ENCODE data around the gene PTPRE.

The PTPRE gene

DNA sequence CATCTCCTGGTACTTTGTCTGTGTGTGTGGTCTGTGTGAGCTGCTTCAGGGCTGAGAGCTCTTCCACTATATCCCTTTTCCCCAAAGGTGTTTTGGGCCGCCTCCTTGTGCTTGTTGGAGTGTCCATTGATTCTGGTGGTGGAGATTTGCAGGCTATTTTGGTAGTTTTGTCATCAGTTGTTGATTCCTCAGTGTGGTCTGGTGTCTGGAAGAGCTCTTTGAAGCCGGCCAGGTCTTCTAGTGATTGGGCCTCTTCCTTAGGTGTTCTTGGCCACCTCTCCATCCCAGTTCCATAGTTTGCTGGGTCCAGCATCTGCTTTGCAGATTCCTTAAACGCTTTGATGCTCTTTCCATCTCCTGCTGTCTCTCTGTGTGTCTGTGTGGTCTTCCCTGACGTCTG is 198.5 kb downstream of the PTPRE start:
- ATAC-seq (ENCODE audit: low read depth) = no peak
- DNase-seq (ENCODE audit: low spot score) = no peak
- Histone ChIP-seq H3K9me3 (ENCODE audit: severe bottlenecking) (no peaks in the 10 kb centered on the region), H3K4me1 (ENCODE audit: insufficient read depth, poor library complexity, severe bottlenecking) (no peaks in the 10 kb centered on the region), H3K4me3 (ENCODE audit: severe bottlenecking) (no peak overlapping the region), H3K36me3 (ENCODE audit: low read depth) (peaks cover 100% of the 10 kb centered on the region), H3K27ac (ENCODE audit: poor library complexity, severe bottlenecking) (no peak overlapping the region), H3K27me3 (ENCODE audit: insufficient read depth, poor library complexity, severe bottlenecking) (no peaks in the 10 kb centered on the region)
- TF ChIP-seq, protein P1, sequence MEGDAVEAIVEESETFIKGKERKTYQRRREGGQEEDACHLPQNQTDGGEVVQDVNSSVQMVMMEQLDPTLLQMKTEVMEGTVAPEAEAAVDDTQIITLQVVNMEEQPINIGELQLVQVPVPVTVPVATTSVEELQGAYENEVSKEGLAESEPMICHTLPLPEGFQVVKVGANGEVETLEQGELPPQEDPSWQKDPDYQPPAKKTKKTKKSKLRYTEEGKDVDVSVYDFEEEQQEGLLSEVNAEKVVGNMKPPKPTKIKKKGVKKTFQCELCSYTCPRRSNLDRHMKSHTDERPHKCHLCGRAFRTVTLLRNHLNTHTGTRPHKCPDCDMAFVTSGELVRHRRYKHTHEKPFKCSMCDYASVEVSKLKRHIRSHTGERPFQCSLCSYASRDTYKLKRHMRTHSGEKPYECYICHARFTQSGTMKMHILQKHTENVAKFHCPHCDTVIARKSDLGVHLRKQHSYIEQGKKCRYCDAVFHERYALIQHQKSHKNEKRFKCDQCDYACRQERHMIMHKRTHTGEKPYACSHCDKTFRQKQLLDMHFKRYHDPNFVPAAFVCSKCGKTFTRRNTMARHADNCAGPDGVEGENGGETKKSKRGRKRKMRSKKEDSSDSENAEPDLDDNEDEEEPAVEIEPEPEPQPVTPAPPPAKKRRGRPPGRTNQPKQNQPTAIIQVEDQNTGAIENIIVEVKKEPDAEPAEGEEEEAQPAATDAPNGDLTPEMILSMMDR (IDR thresholded peaks at IDR 0.05; ENCODE audit: poor library complexity, severe bottlenecking) = no peak

DNA sequence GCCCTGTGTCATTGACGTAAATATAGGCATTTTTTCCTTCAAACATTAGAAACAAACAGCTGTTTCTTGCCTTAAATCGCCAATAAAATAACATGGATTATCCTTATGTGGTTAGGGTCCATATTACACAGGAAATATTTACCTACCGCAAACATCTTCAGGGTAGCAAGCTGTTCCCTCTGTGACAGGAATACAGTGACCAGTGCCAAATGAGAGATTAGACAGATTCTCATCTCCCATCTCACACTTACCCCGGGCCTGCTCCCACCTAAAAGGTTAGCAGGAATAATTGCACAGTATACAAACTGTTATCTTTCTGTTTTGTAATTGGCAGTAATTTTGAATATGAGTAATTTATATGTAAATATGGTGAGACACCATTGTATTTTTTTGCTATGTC is 202.8 kb downstream of the PTPRE start:
- Histone ChIP-seq H3K27ac (ENCODE audit: poor library complexity, severe bottlenecking) (no peak overlapping the region), H3K27me3 (ENCODE audit: insufficient read depth, poor library complexity, severe bottlenecking) (no peaks in the 10 kb centered on the region), H3K36me3 (ENCODE audit: low read depth) (peaks cover 100% of the 10 kb centered on the region), H3K9me3 (ENCODE audit: severe bottlenecking) (no peaks in the 10 kb centered on the region), H3K4me3 (ENCODE audit: severe bottlenecking) (no peak overlapping the region), H3K4me1 (ENCODE audit: insufficient read depth, poor library complexity, severe bottlenecking) (no peaks in the 10 kb centered on the region)
- no peak for DNase-seq (ENCODE audit: low spot score)
- ATAC-seq (ENCODE audit: low read depth) = no peak
- TF ChIP-seq, protein P1 (IDR thresholded peaks at IDR 0.05; ENCODE audit: poor library complexity, severe bottlenecking) = no peak

DNA sequence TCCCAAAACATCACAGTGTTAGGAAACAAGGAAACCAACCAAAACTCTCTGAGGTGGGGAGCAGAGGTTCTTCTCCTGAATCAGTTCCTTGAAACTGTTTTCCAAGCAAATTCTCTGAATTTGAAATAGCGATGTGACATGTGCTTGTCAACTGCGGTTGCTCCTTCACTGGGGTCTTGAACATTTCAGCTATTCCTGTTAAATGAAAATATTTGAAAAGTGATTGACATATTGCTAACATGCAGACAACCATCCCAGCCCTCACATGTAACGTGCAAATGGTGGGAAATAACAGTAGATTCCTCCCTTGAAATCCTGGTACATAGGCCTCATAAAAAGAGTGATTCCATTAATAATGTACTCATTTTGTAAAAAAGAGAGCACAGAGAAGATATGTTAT is 203.4 kb downstream of the PTPRE start:
- H3K27ac ChIP-seq (ENCODE audit: poor library complexity, severe bottlenecking) = no peak overlapping the region
- no peak overlapping the region for H3K4me3 ChIP-seq (ENCODE audit: severe bottlenecking)
- TF ChIP-seq, protein P1 (IDR thresholded peaks at IDR 0.05; ENCODE audit: poor library complexity, severe bottlenecking) = no peak
- DNase-seq (ENCODE audit: low spot score) = no peak
- no peaks in the 10 kb centered on the region for H3K4me1 ChIP-seq (ENCODE audit: insufficient read depth, poor library complexity, severe bottlenecking)
- ATAC-seq (ENCODE audit: low read depth) = no peak
- H3K9me3 ChIP-seq (ENCODE audit: severe bottlenecking) = no peaks in the 10 kb centered on the region
- peaks cover 100% of the 10 kb centered on the region for H3K36me3 ChIP-seq (ENCODE audit: low read depth)
- no peaks in the 10 kb centered on the region for H3K27me3 ChIP-seq (ENCODE audit: insufficient read depth, poor library complexity, severe bottlenecking)

DNA sequence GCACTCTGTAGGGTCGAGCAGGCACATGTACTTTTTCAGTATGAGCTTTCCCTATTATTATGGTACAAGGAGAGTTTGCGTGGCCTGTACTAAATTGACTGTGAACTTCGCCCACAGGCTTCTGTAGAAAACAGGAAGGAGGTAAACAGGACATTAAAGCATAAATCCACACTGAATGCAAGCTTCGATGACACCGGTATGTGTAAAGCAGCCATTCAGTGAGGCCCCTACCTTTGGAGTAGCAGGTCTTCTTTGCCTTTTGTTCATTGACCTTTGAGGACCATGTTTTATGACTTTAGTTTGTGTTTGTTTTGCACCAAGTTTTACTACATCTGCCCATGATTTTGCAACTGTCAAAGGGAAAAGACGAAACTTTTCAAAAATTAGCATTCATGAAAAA is 204.8 kb downstream of the PTPRE start:
- no peak for DNase-seq (ENCODE audit: low spot score)
- ATAC-seq (ENCODE audit: low read depth) = no peak
- no peaks in the 10 kb centered on the region for H3K27me3 ChIP-seq (ENCODE audit: insufficient read depth, poor library complexity, severe bottlenecking)
- peaks cover 2% of the 10 kb centered on the region for H3K4me1 ChIP-seq (ENCODE audit: insufficient read depth, poor library complexity, severe bottlenecking)
- no peaks in the 10 kb centered on the region for H3K9me3 ChIP-seq (ENCODE audit: severe bottlenecking)
- H3K27ac ChIP-seq (ENCODE audit: poor library complexity, severe bottlenecking) = no peak overlapping the region
- TF ChIP-seq, protein P1 (IDR thresholded peaks at IDR 0.05; ENCODE audit: poor library complexity, severe bottlenecking) = no peak
- no peak overlapping the region for H3K4me3 ChIP-seq (ENCODE audit: severe bottlenecking)
- peaks cover 100% of the 10 kb centered on the region for H3K36me3 ChIP-seq (ENCODE audit: low read depth)

DNA sequence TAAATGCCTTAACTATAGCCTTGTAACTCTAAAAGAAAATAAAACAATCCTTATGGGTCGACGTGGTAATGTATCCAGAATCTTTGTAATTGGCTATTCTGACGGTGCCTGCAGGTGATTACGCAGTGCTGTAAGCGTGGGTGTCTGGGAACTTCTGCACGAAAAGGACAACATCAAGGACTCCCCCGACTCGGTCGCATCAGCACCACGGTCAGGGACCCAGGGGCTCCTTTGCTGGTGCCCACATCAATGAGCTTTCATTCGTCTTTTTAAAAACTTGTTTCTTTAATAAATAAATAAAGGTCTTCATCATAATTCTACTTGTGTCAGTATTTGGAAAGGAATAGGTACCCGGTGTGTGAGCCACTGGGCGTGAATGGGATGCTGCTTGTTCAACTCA is 206.1 kb downstream of the PTPRE start:
- Histone ChIP-seq H3K4me3 (ENCODE audit: severe bottlenecking) (no peak overlapping the region), H3K36me3 (ENCODE audit: low read depth) (peaks cover 100% of the 10 kb centered on the region)
- TF ChIP-seq, protein P1 (IDR thresholded peaks at IDR 0.05; ENCODE audit: poor library complexity, severe bottlenecking) = no peak

More for the DNA sequence above, 206.1 kb downstream of the PTPRE start:
- DNase-seq (ENCODE audit: low spot score) (no peak), ATAC-seq (ENCODE audit: low read depth) (no peak)
- Histone ChIP-seq H3K27ac (ENCODE audit: poor library complexity, severe bottlenecking) (no peak overlapping the region), H3K9me3 (ENCODE audit: severe bottlenecking) (no peaks in the 10 kb centered on the region), H3K27me3 (ENCODE audit: insufficient read depth, poor library complexity, severe bottlenecking) (no peaks in the 10 kb centered on the region), H3K4me1 (ENCODE audit: insufficient read depth, poor library complexity, severe bottlenecking) (peaks cover 11% of the 10 kb centered on the region)
